GM19043 (cell line): ENCODE measurements around the gene ATP2B1.

ENCODE experiments used
- ATAC-seq: cut with Tn5 transposase; IDR thresholded peaks from one replicate; pipeline ENCODE4 v1.9.1; 2021; ENCODE audit warnings: low read depth; ENCODE audit not compliant: unreplicated experiment

The ATP2B1 gene

DNA sequence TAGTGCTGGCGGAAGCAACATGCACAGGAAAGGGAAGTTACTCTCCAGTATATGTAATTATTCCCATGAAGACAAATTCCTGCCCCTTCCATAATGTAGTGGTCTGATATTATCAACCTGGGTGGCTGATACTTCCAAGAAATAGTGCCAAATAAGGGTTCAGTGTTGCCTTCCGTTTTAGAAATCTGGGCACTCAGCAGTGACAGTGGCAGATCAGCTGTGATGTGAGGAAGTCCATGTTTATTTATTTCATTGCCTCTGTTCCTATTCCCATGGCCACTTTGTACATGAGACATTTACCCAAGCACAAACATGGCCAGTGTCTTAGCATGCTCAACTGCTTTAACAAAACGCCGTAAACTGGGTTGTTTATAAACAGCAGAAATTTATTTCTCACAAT is 162.5 kb downstream of the ATP2B1 start:
- ATAC-seq, result no peak

DNA sequence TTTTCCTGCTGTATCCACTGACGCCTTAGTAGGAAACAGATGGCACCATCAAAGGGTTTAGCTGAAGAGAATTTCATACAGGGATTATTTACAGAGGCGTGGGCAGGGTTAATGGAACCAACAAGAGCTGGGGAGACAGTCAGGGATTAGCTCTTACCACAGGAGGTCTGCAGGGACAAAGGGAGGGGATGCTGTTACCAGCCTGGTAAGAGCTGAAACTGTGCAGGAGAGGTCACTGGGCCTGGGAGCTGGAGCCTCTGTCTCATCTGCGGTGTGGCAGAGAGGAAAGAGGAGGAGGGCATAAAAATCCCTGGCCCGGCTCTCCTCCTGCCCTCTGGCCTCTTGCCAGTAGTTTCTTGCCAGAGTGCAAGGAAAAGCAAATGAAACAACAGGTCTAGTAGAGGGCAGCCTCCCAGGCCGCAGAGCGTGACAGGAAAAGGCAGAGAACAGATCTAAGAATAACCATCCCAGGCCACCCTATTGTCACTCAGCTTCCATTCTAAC is 163.9 kb downstream of the ATP2B1 start:
- ATAC-seq, result no peak

DNA sequence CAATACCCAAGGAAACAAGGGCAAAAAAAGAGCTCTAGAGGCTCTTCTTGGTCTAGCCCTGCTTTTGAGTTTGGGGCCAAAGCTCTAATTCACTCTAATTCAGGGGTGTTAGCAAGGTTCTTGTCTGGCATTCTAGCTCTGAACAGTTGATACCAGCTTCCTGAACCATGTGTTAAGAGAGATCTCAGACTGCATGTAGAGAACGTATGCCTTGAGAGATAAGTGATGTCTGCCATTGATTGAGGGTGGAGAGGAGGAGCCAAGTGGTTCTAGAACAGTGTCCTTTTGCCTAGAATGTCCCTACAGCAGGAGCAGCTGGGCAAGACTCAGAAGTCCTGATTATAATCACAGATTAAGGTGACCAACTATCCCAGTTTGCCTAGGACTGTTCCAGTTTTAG is 164.6 kb downstream of the ATP2B1 start:
- no peak for ATAC-seq

DNA sequence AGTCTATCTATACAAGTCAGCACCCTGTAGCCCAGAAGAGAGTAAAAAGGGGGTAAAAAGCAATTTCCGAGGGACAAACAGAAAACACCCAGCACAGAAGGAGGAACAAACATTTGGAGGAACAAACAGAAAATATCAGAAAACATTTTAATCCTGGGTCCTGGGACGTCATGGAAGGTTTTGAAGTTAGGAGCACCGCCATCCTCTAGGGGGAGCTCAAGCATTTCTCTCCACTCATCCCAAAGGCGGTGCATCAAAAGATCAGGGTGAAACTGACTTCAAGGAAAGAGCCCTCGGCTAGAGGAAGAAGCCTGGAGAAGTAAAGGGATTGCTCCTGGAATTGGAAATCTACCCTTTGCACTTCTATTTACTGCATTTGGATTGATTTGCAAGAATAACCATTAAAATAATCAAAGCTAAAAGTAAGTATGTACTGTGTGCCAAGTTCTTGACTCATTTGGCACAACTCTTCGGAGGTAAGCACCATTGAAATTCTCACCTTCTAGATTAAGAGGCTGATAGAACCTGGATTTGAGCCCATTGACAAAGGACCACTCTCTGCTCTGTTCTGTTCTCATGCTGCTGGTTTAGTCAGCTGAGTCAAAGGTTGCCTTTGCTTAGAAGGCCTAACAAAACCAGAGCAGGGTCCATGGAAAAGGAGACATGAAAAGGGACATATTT is 165.6 kb downstream of the ATP2B1 start:
- ATAC-seq, result peak; percentile 86

DNA sequence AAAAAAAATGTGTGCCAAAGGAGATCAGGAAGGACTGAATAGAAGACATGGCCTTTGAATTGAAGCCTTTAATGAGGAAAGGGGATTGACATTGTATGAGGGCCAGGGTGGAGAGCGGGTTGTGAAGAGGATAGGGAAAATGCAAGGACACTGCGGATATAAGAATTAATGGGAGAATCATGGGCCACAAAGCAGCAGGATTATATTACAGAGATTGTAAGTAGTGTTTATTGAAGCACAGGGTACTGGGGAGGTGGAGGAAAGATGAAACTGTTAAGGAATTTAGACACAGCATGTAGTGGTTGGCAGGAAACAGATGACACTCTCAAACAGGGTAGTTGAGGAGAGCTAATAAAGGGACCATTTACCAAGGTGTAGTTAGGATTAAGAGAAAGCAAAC is 166.4 kb downstream of the ATP2B1 start:
- ATAC-seq, result no peak

DNA sequence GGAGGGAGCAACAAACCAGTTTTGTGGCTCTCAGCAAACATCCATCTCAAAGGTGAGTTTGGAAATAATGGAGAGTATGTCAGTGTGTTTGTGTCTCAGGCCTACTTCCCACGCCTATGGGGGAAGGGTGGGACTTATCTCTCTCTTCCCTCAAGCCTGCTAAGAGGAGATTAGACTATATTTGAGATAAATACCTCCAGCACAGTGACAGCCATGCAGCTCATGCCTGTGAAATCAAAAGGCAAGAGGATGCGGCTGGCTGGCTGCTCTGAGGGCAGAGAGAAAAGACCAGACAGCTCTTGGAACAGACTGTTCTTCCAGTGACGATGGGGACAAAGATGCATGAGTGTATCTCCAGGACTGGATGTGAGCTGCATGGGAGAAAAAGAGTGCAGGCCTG is 168.1 kb downstream of the ATP2B1 start:
- no peak for ATAC-seq

DNA sequence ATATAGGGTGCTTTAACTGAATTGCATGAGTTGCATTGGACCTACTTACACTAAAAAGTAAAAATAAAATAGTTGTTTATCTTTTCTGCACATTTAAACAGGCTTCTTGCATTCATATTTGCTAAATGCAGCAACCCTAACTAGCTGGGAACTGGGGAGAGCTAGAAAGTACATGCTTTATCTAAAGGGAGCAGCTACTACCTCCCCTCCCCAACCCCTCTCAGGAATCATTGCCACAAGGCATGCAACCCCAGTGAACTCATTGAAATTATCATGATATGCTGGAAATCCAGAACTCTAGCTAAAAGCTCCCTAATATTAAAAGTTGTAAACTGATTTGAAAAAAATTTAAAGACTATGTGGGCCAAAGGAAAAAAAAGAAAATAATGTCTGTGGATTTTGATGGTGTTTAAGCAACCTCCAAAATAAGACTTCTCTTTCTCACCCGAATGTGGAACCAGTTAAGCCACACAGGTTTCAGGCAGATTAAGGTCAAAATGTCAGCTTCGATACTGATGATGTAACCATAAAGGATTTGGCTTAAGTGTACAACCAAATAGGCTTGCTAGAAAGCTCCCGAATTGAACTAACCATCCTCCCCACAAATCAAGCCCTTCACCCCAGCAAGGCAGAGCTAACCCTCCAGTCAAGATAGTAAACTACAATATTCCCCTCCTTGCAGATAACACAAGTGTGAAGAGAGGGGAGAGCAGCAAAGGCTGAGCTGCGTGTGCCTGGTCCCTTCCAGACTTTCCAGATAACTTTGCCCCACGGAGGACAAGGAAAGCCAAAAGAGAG is 169.0 kb downstream of the ATP2B1 start:
- ATAC-seq, result no peak

DNA sequence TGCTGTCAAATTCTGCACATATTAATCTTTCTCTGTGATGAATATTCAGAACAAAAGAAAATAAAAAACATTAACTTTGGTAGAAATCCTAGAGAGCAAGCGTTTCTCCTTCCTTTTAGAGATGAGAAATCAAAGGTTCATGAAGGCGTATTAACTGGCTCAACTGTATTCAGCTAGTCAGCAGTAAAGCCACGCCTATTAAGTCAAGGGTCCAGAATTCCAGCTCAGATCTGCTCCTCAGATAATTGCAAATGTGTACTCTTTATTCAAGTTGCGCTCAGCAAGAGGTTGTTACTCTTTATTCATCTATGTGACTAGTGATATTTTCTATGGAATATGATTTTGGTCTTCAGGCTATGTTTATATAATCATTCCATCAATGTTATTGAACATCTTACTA is 169.7 kb downstream of the ATP2B1 start:
- no peak for ATAC-seq
